ENCODE data around the gene KLF13.

The KLF13 gene

DNA sequence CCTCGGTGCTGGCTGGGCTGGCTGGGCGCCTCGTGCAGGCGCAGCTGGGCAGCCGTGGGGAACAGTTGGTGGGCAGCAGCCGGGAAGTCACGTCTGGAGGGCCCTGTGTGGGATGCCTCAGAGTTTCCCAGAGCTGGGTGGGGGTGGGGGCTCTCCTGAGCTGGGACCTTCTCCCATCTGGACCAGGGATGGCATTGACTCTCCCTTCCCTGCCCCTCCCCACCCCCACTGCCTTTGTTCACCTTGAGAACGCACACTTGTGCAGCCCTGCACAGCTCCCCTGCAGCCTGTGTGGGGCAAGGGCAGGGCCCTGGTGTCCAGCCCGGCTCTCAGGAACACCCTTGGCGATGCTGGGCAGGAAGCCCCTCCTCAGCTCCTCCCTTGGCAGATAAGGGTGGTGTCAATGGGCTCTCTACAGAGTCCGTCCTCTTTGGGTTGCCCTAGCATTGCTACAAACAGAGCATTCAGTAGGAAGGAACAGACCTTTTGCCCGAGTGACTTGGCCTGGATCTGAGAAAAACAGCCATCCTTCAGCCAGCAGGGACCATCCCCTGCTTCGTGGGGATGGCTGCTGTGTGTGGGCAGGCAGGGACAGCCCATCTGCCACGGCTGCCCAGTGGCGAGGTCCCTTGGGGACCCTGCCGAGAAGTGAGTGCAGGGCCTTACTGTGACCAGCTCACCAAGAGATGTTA, 25.5 kb upstream of the KLF13 start:
- no peak for DNase-seq

DNA sequence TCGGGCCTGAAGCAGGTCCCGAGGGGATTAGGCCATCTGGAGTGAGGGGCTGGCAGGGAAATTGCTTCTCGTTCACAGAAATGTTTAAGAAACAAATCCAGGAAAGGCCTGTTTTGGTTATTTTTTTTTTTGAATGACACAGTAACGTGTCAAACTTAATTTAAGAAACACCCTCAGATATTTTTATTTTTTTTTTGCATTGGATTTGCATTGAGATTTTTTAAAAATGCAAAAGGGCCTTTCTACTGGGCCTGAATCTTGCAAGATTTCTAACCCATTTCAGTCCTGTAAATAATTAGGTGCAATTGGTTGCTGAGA, 25.0 kb upstream of the KLF13 start:
- no peak for DNase-seq

DNA sequence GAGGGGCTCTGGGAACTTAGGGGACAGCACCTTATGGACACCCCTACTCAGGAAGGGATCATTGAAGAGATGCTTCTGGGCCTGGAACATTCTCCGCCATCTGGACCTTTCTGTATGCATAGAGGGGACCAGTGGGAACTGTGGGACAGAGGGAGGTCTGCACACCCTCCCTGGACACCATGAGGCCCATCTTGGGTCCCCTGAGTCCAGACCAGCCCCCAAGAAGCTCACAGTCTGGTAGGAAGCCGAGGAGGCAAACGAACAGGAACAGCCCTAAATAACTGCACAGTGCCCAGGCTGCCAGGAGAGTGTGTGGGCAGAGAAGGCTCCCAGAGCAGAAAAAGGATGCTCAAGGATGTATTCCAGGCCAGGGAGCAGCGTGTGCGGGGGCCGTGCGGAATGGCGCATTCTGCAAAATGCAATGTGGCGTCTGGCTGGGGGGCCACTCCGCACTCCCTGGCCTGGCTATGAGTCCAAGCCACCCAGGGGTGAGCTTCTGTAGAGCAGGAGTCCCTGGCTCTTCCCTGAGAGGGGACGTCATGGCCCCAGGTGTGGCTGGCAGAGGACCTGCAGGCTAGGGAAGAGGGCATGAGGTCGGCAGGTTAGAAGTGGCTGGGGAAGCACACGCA, 24.5 kb upstream of the KLF13 start:
- no peak for DNase-seq

DNA sequence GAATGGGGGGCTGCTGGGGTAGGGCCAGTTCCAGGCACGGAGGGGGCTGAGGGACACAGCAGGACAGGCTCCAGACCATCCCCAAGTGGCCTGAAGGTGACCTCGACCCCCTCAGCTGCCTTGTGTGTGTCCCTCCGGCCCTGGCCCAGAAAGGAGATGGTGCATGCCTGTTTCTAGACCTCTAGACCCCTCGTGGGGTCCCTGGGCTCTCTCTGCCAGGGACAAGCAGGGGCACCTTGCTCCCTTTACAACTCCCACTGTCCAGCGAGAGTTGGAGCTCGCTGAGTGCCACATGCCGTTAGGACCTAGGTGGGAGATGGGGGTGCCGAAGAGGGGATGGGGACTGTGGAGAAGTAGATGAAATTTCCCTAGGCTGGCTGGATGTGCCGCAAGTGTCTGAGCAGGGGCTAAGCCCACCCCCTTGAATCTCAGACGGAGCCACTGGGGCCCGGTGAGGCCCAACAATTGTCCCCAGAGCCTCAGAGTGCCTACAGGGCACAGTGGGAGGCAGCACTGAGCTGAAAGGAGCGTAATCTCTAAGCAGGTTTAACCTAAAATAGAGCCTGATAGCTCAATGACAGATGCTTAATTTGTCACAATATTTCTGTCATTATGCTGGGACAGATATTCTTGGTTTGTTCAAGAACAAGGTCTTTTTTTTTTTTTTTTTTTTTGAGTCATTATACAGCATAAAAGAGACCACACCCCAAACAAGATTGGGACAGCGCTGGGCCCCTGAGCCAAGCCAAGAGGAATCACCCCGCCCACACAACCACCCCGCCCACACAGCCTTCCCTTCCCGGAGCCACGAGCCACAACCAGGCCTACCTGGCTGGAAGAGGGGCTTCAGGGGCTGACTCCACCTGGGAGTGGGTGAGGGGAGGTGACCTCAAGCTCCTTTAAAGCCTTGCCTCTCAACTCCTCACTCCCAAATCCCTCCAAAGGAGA, 23.6 kb upstream of the KLF13 start:
- no peak for DNase-seq

DNA sequence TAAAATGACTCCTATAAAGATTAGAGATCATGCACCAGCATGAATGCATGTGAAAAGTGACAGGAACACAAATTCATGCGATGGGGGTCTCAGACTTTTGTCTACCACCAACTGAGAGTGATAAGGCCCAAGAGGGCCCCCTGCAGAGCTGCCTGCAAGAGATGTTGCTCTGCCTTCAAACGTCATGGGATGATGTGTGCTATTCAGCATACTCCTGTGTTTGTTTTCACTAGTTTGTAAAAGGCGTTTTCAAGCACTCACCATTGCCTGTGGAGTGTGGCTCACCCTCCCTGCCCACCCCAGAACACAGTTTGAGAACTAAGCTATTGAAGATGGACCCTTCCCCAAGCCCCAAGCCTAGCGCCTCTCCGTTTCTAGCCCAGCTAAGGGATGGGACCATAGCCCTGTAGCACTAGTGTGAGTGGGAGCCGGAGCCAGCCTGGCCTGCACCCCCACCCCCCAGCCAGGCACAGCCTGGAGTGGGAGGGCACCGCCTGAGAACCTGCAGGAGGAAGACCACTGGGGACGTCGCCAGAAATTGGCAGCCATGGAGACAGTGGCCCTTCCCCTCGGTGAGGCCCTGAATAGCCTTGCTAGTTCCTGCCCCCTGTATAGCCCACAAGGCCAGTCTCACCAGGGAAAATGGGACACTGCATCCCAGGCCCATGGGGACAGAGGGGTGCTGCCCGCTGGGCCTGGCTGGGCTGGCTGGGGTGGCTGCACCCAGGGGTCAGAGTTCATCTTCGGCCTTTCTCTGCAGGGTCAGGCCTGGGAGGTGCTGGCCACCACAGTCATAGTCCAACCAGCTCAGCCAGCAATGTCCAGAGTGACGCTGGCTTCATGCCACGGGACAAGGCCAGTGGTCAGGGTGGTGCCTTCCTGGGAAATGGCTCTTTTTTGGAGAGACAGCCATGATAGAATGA, 22.6 kb upstream of the KLF13 start:
- no peak for DNase-seq

DNA sequence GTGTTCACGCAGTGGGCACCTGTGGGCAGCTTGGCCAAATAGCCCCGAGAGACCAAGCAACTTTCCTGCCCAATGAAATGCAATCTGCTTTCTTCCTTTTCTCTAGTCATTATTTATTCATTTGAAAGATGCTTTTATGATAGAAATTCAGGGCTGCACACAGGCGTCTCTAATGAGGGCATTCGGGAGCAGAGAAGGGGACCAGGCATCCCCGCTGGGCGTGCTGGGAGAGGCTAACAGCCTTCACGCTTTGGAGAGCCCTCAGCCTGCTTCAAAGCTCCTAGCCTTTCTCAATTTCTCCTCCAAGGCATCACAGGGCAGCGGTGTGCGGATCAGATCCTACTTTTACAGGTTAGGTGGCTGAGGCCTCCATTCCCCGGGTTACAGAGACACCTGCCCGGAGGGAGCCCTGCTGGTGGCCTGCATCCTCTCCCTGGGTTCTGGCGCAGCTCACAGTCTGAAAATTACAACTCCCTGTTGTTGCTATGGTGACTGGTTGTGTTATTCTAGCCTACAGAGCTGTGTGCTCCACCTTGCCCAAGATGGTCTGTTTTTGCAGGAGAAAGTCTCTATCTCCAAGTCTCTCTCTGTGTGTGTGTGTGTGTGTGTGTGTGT, 21.8 kb upstream of the KLF13 start:
- no peak for DNase-seq

DNA sequence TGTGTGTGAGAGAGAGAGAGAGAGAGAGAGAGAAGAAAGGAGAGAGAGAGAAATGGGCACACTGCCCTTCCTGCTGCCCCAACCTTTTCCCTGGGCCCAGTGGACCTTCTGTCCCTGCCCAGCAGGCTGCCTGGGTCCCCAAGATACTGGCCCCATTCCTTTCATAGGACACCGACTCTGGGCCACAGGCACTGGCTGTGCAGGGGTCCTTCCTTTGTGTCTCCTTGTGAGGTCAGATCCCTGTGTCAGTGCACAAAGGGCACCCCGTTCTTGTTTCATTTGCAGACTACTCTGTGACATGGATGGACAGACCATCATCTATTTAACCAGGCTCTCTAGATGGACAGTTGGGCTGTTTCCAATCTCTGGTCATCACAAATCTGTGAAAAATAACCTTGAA, 21.3 kb upstream of the KLF13 start:
- DNase-seq: no peak

DNA sequence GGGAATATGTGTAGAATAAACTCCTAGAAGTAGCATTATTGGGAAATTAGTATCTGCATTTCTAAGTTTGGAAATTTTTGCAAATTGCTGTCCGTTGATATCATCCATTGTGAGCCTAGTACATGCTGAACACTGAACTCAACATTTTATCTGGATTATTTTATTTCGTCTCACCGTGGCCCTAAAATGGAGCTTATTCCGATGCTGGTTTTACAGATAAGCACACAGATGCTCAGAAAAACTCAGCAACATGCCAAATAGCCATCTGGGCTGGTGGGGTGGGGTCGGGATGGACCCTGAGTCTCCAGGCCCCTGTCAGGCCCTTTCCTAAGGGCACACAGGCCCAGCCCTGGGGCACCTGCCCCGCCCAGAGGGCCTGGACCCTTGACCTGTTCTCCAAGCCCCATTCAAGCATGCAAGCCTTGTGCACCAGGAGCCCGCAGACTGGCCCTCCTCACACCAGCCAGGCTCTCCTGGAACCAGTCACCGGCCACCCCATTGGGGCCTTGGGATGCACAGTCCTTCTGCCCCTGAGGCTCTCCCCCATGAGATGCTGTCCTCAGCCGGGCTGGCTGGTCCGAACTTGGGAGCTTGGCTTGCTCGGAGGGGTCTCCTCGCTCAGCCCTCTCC, 20.7 kb upstream of the KLF13 start:
- DNase-seq: no peak

DNA sequence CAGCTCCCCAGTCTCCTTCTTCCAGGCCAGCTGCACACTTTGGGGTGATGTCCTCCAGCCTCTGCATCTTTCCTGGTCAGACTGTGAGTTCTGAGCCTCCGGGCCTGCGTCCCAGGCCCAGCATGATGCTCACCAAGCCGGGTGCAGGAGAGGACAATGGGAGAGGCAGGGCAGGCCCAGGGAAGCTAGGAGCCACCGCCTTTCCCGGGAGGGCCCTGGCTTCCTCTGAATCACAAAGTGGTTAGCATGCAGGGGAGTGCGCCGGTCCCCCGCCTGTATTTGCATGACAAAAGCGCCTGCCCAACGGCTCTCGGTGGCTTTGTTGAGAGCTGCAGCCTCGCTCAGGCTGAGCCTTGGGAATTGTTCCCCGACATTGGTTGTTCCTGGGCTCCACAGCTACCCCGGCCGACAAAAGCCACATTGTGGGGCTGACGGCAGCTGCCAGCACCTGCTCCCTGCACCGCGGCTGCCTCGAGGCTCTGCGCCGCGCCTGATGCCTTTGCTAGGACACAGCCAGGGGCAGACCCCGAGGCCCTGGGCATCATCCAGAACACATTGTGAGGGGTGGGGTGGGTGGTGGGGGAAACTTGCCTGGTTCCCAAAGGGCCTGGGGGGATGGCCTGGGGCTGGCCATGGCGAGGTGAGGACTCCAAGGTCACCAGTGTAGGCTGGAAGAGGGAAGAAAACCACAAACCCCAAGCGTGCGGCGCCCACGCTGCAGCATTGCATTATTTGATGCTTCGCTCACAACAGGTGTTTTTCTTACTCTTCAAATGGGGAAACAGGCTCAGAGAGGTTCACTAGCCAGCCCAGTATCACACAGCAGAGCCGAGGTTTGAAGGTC, 20.0 kb upstream of the KLF13 start:
- peak; percentile 70 for DNase-seq

DNA sequence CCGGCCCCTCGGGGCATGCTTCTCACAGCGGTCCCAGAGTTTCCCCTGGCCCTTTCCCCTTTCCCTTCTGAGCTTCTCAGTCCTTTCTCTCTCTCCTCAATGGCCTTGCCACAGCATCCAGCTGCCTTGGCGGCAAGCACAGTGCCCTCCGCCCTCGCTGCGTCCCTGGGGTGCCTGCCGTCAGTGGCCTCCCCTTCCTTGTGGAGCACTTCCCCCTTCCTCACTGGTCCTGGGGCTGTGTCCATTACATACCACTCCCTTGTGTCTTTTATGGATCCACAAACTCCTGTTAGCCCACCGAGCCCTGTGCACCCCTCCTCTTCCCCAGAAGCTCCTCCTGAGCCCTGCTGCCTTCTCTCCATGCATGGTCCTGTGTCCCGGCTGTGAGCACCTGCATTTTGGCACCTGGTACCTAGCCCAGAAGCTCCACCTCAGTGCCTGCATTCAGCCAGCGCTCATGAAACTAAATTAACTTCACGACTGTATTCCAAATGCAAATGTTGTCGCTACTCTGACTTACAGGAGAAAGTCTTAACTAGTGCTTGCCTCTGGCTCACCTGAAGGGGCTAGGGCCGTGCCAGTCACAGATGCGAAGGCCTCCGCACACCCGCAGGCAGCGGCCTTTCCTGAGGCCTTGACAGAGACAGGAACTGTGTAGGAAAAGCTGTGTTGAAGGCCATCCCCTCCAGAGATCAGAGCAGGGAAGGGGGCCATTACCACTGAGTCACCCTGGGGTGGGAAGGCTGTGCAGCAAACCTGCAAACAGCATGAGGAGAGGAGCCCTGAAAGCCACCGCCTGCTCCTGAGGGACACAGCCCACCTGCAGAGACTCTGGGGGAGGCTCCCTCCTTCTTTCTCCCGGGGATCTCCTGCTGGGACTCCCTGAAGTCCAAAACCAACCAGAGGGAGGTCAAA, 19.1 kb upstream of the KLF13 start:
- no peak for DNase-seq

DNA sequence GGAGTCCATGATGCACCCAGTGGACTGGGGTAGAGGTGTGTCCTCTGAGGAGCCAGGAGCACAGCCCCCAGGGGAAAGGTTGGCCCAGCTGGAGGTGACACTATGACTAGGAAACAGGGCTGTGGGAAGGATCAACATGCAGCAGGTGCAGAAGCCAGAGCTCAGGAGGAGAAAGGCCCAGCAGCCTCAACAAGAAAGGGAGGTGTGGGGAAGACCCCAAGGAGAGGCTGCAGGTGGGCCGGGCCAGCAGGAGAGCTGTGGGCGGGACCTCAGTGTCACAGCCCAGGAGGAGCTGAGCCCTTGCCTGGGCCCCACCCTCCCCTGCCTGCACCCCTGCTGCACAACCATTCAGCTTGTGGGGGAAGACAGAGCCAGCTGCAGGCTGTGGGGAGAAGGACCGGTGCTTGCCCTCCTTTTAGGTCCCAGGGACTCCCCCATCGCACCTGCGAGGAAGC, 18.4 kb upstream of the KLF13 start:
- DNase-seq: no peak

DNA sequence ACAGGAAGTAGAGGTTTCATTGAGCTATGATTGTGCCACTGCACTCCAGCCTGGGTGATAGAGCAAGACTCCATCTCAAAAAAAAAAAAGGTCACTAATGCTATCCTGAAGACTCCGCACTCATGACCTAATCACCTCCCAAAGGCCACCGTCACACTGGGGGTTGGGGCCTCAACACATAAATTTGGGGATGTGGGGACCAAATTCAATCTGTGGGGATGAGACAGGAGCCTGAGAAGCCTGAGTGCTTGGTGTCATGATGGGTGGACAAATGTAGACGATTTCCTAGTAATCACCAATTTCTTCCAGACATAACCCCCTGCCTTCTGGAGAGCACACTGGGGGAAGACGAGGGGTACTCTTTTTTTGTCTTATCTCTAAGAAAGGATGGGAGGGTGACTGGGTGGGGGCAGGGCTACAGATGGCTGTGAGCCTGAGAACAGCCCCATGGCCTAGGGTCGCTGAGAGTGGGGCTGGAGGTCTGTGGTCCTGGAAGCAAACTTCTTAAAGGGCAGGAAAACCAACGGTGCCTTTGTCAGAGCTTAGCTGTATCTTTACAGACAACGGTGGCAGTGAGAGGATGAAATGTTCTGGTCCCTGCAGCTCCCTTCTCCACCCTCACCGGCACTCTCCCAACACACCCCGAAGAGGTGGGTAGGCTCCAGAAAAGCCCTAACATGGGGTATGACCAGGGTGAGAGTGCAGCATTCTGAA, 16.6 kb upstream of the KLF13 start:
- no peak for DNase-seq

DNA sequence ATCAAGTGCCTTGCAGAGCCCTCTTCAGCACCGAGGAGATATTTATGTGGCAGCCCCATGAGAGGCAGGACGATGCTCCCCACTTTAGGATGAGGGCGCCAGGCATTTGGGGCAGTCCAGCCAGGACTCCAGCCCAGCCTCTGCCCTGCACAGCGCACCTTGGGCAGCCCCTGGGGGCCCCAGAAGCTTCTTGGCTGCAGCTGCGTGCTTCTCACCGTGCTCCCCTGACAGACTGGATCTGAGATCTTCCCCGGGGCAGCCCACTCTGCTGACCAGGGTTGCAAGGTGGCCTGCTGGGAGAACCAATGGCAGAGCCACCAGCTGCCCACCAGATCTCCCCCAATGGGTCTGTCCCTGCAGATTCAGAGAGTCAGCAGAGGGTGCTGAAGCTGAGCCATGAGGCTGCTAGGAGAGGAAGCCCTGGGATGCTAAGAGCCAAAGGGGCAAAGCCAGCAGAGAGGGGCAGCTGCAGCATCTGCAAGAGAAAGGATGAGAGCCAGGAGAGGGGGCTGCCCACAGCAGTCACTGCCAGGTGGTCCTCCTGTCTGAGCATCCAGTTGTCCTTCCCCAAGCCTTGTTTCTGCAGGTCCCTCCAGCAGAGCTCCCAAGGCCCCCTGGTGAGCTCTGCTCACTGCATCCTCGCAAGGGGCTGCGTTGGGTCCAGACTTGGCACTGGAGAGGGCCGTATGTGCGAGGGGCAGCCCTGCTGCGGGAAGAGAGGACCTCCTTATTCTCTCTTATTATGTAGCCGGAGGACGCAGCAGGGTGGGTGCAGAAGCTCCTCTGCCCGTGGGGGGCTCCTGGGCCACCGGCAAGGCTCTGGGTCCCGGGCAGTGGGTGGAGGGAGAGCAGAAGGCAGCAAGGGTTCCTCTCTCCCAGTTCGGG, 14.7 kb upstream of the KLF13 start:
- DNase-seq: no peak

DNA sequence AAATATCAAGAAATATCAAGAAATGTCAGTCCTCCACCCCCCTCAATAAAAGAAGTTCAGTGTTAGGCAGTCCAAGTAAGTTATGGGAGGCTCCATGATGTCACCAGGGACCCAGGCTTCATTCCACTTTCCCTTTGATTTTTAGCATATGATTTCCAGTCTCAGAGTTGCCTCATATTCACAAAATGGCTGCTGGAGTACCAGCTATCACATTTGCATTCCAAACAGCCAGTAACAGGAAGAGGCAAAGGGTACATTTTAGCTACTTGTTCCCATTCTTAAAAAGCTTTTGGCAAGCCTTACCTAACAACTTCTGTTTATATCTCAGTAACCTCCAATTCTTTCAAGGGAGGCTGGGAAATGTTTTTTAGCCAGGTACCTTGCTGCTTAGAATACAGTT, 13.4 kb upstream of the KLF13 start:
- DNase-seq: no peak

DNA sequence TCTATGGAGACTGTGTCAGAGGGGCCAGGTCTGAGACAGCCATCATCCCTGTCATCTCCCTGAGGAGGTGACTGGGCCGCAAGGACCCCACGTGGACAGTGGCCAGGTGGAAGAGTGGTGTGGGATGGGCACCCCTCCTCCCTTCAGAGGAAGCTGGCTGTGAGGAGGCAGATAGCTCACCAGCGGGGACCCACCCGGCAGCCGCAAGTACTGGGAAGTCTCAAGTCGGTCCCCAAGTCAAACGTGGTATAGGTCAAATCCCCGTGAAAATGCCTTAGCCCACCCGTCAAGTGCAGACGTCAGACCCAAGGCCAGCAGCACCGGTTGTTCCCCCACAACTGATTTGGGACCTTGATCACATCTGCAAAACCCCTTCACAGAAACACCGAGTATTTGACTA, 12.3 kb upstream of the KLF13 start:
- DNase-seq: no peak

DNA sequence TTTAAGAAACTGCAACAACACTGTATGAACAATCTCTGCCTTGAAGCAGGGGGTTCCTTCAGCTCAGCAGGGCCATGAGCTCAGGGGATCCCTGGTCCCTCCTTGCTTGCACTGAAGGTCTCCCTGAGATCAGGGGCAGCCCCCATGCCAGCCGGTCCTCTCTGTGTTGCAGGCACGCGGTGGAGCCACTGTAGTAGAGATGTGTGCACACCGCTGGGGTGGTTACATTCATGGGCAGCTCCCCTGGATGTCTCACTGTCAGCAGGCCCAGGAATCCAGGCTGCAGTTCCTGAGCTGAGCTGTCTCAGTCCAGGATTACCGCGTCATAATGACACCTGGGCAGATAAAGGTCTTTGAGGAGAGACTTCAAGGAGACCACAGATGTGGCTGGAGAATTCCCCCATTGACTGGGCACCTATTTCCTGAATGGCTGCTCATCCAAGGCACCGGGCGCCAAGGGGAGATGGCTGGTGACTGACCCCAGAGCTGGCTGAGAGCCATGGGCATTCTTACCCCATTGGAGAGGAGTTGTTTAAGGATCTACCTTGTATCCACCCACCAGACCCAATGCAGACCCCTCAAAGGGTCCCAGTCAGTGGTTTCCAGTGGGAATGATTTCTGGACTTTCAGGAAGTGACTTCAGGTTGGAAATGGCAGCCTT, 10.4 kb upstream of the KLF13 start:
- DNase-seq: no peak

DNA sequence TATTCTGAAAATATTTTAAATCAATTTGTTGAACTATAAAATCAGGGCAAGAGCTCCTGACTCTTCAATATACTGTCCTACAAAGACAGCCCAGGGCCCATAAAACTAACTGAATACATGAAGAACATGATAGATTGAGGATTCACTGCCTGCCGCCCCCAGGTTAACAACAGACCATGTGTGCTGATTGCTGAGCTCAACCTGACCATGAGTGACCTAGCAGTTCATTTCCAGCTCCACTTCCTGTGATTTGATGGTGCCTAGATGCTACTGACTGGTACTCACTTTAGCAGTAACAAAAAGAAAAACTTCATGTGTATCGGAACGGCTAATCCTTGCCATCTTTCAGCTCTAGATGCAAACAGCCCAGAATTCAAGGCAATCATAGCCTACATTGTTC, 9.6 kb upstream of the KLF13 start:
- no peak for DNase-seq

Measured in right hindlimb (tissue), 1 donor.